Measurements from ENCODE around the gene LGALS9B.
"Not testable (repeated sequence)": the region's sequence is repeated elsewhere in the genome, so short reads cannot be mapped to it uniquely, and the experiment has no call there.

The LGALS9B gene

GRCh38 chr17:20453820-20454434 lies 13.4 kb downstream of the LGALS9B start:
- H3K27ac Mint-ChIP-seq; H3K27me3 Mint-ChIP-seq (ENCODE audit: low read depth, poor library complexity); H3K36me3 Mint-ChIP-seq (ENCODE audit: low read depth); H3K4me1 Mint-ChIP-seq; DNase-seq; H3K4me3 Mint-ChIP-seq; H3K9me3 Mint-ChIP-seq: not testable (repeated sequence)

- H3K4me1 Mint-ChIP-seq; DNase-seq; H3K9me3 Mint-ChIP-seq; H3K27me3 Mint-ChIP-seq (ENCODE audit: low read depth, poor library complexity); H3K4me3 Mint-ChIP-seq; H3K27ac Mint-ChIP-seq; H3K36me3 Mint-ChIP-seq (ENCODE audit: low read depth): not testable (repeated sequence)
Measured at GRCh38 chr17:20450852-20451251, 16.5 kb downstream of the LGALS9B start.

GRCh38 chr17:20447534-20448321 lies 19.6 kb downstream of the LGALS9B start:
- not testable (repeated sequence) for DNase-seq

GRCh38 chr17:20446895-20447294 lies 20.4 kb downstream of the LGALS9B start:
- DNase-seq; H3K27me3 Mint-ChIP-seq (ENCODE audit: low read depth, poor library complexity); H3K36me3 Mint-ChIP-seq (ENCODE audit: low read depth); H3K4me1 Mint-ChIP-seq; H3K4me3 Mint-ChIP-seq; H3K27ac Mint-ChIP-seq; H3K9me3 Mint-ChIP-seq: not testable (repeated sequence)
- TF ChIP-seq CTCF (IDR thresholded peaks at IDR 0.05), result peak; percentile 43

More at GRCh38 chr17:20447534-20448321, 19.6 kb downstream of the LGALS9B start:
- H3K27me3 Mint-ChIP-seq (ENCODE audit: low read depth, poor library complexity); H3K4me1 Mint-ChIP-seq; H3K36me3 Mint-ChIP-seq (ENCODE audit: low read depth); H3K4me3 Mint-ChIP-seq; H3K9me3 Mint-ChIP-seq; H3K27ac Mint-ChIP-seq: not testable (repeated sequence)

GRCh38 chr17:20444581-20445236 lies 22.6 kb downstream of the LGALS9B start:
- H3K9me3 Mint-ChIP-seq; H3K4me3 Mint-ChIP-seq; H3K27me3 Mint-ChIP-seq (ENCODE audit: low read depth, poor library complexity); H3K27ac Mint-ChIP-seq; H3K4me1 Mint-ChIP-seq; DNase-seq; H3K36me3 Mint-ChIP-seq (ENCODE audit: low read depth): not testable (repeated sequence)

GRCh38 chr17:20444173-20444572 lies 23.2 kb downstream of the LGALS9B start:
- H3K9me3 Mint-ChIP-seq, result not testable (repeated sequence)

GRCh38 chr17:20443632-20444031 lies 23.7 kb downstream of the LGALS9B start:
- H3K4me1 Mint-ChIP-seq; H3K27me3 Mint-ChIP-seq (ENCODE audit: low read depth, poor library complexity); H3K9me3 Mint-ChIP-seq; H3K27ac Mint-ChIP-seq; H3K36me3 Mint-ChIP-seq (ENCODE audit: low read depth); DNase-seq; H3K4me3 Mint-ChIP-seq: not testable (repeated sequence)

More at GRCh38 chr17:20444173-20444572, 23.2 kb downstream of the LGALS9B start:
- H3K27me3 Mint-ChIP-seq (ENCODE audit: low read depth, poor library complexity); H3K36me3 Mint-ChIP-seq (ENCODE audit: low read depth); H3K4me1 Mint-ChIP-seq; DNase-seq; H3K4me3 Mint-ChIP-seq; H3K27ac Mint-ChIP-seq: not testable (repeated sequence)

GRCh38 chr17:20440665-20441064 lies 26.7 kb downstream of the LGALS9B start:
- DNase-seq, result peak; percentile 10
- H3K27me3 Mint-ChIP-seq (ENCODE audit: low read depth, poor library complexity); H3K27ac Mint-ChIP-seq; H3K4me3 Mint-ChIP-seq; H3K36me3 Mint-ChIP-seq (ENCODE audit: low read depth); H3K4me1 Mint-ChIP-seq; H3K9me3 Mint-ChIP-seq: not testable (repeated sequence)

- H3K4me3 Mint-ChIP-seq; H3K27ac Mint-ChIP-seq; DNase-seq; H3K9me3 Mint-ChIP-seq; H3K27me3 Mint-ChIP-seq (ENCODE audit: low read depth, poor library complexity); H3K4me1 Mint-ChIP-seq; H3K36me3 Mint-ChIP-seq (ENCODE audit: low read depth): not testable (repeated sequence)
Measured at GRCh38 chr17:20435166-20435565, 32.2 kb downstream of the LGALS9B start.

- not testable (repeated sequence) for H3K36me3 Mint-ChIP-seq (ENCODE audit: low read depth); H3K9me3 Mint-ChIP-seq; H3K27me3 Mint-ChIP-seq (ENCODE audit: low read depth, poor library complexity); H3K4me1 Mint-ChIP-seq; H3K27ac Mint-ChIP-seq; DNase-seq; H3K4me3 Mint-ChIP-seq
Measured at GRCh38 chr17:20433382-20433781, 34.0 kb downstream of the LGALS9B start.

- not testable (repeated sequence) for H3K9me3 Mint-ChIP-seq; DNase-seq; H3K4me3 Mint-ChIP-seq; H3K4me1 Mint-ChIP-seq; H3K27me3 Mint-ChIP-seq (ENCODE audit: low read depth, poor library complexity); H3K36me3 Mint-ChIP-seq (ENCODE audit: low read depth); H3K27ac Mint-ChIP-seq
Measured at GRCh38 chr17:20427264-20427663, 40.1 kb downstream of the LGALS9B start.

GRCh38 chr17:20422826-20423225 lies 44.5 kb downstream of the LGALS9B start:
- H3K27ac Mint-ChIP-seq; H3K4me3 Mint-ChIP-seq; H3K36me3 Mint-ChIP-seq (ENCODE audit: low read depth); H3K27me3 Mint-ChIP-seq (ENCODE audit: low read depth, poor library complexity); DNase-seq; H3K9me3 Mint-ChIP-seq; H3K4me1 Mint-ChIP-seq: not testable (repeated sequence)

- not testable (repeated sequence) for H3K4me1 Mint-ChIP-seq; H3K4me3 Mint-ChIP-seq; H3K27me3 Mint-ChIP-seq (ENCODE audit: low read depth, poor library complexity); H3K27ac Mint-ChIP-seq; H3K36me3 Mint-ChIP-seq (ENCODE audit: low read depth); H3K9me3 Mint-ChIP-seq; DNase-seq
Measured at GRCh38 chr17:20418838-20419237, 48.5 kb downstream of the LGALS9B start.
